Muscle layer of duodenum (tissue), 2 donors: ENCODE data around the gene POFUT2.

ENCODE experiments used
- H3K27ac ChIP-seq: one replicate; pipeline ENCODE4 v1.7.0; 2013; ENCODE audit warnings: mild to moderate bottlenecking, low read length
- H3K27me3 ChIP-seq: one replicate; pipeline ENCODE4 v1.7.0; 2013; ENCODE audit warnings: low read depth, mild to moderate bottlenecking, control low read depth, low read length
- H3K36me3 ChIP-seq, 2 donors: one replicate each; pipeline ENCODE4 v1.7.0; 2013; ENCODE audit warnings: low read length in 2 of 2, control low read depth in 1 of 2, mild to moderate bottlenecking in 1 of 2; ENCODE audit not compliant: insufficient read depth in 2 of 2, control insufficient read depth in 1 of 2
- H3K4me1 ChIP-seq, 2 donors: one replicate each; pipeline ENCODE4 v1.7.0; 2013; ENCODE audit warnings: low read length in 2 of 2, mild to moderate bottlenecking in 2 of 2, control low read depth in 1 of 2, moderate library complexity in 1 of 2; ENCODE audit not compliant: insufficient read depth in 2 of 2, control insufficient read depth in 1 of 2
- H3K4me3 ChIP-seq, 2 donors: one replicate each; pipeline ENCODE4 v1.7.0; 2013; ENCODE audit warnings: low read length in 2 of 2, low read depth in 1 of 2, mild to moderate bottlenecking in 1 of 2
- H3K9me3 ChIP-seq, 2 donors: one replicate each; pipeline ENCODE4 v1.7.0; 2013; ENCODE audit warnings: low read length in 2 of 2, control low read depth in 1 of 2, mild to moderate bottlenecking in 1 of 2; ENCODE audit not compliant: control insufficient read depth in 1 of 2
- donor health status: healthy.

The POFUT2 gene

DNA sequence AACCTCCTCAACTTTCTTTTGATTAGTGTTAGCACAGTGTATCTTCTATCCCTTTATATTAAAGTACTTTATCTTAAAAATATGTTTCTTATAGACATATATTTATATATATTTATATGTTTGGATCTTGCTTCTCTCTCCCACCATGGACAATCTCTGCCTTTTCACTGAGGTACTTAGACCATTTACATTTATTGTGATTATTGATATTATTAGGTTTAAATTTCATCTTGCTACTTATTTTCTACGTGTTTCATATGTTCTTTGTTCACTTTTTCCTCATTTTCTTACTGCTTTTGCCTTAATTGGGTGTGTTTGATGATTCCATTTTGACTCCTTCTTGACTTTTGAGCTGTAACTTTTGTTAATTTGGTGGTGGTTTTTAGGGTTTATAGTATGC, 70.7 kb downstream of the POFUT2 start:
- no peaks in the 10 kb centered on the region for H3K4me1 ChIP-seq
- H3K9me3 ChIP-seq, result peaks cover 2 to 3% of the 10 kb centered on the region in 2 donors
- H3K27ac ChIP-seq, result no peak overlapping the region
- no peaks in the 10 kb centered on the region for H3K27me3 ChIP-seq
- H3K4me3 ChIP-seq, result no peak overlapping the region
- H3K36me3 ChIP-seq, result peaks cover 13 to 38% of the 10 kb centered on the region in 2 donors

DNA sequence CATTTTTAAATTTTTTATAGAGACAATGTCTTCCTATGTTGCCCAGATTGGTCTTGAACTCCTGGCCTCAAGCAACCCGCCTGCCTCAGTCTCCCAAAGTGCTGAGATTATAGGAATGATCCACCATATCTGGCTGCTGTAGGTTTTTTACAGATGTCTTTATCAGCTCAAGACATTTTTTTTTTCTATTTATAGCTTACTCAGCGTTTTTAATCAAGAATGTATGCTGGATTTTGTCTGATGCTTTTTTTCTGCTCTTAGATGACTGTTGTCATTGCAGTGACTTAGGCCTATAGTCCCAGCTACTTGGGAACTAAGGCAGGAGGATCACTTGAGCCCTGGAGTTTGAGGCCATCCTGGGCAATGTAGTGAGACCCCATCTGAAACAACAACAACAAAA, 72.5 kb downstream of the POFUT2 start:
- H3K36me3 ChIP-seq, result peaks cover 0 to 26% of the 10 kb centered on the region in 2 donors
- peaks cover 2 to 3% of the 10 kb centered on the region in 2 donors for H3K9me3 ChIP-seq
- no peaks in the 10 kb centered on the region for H3K4me1 ChIP-seq
- no peak overlapping the region for H3K27ac ChIP-seq
- no peak overlapping the region for H3K4me3 ChIP-seq
- H3K27me3 ChIP-seq, result no peaks in the 10 kb centered on the region
